Osteoblast (primary cell): ENCODE data around the gene ARMC5. TPM values are rescaled to one million over a fixed set of nuclear protein-coding genes. Genes with fewer than 3 reads are reported as not detected.
A peak's percentile ranks its signal among the peaks of the same experiment; 100 is the strongest.

Experiments used
- DNase-seq: peaks from one replicate; pipeline ENCODE4 v3.0.0; 2011; ENCODE audit warnings: low spot score, mixed read lengths; ENCODE audit not compliant: insufficient read length; ENCODE audit errors: missing footprints
- H2AFZ ChIP-seq: 2 replicates; pipeline ENCODE4 v1.6.0; 2011; ENCODE audit warnings: mild to moderate bottlenecking, low read length
- H3K27ac ChIP-seq: 2 replicates; pipeline ENCODE4 v1.5.1; 2011; ENCODE audit warnings: mild to moderate bottlenecking, low read depth, low read length, moderate library complexity
- H3K27me3 ChIP-seq: 2 replicates; pipeline ENCODE4 v1.6.0; 2012; ENCODE audit warnings: mild to moderate bottlenecking, control low read depth, inconsistent platforms, low read length, moderate library complexity; ENCODE audit not compliant: insufficient read depth
- H3K36me3 ChIP-seq: 2 replicates; pipeline ENCODE4 v1.5.1; 2011; ENCODE audit warnings: mild to moderate bottlenecking, low read length, control low read depth, moderate library complexity; ENCODE audit not compliant: insufficient read depth
- H3K4me1 ChIP-seq: 2 replicates; pipeline ENCODE4 v1.5.1; 2011; ENCODE audit warnings: mild to moderate bottlenecking, low read length, control low read depth, moderate library complexity; ENCODE audit not compliant: insufficient read depth
- H3K4me2 ChIP-seq: 2 replicates; pipeline ENCODE4 v1.6.0; 2011; ENCODE audit warnings: mild to moderate bottlenecking, low read length; ENCODE audit not compliant: insufficient read depth
- H3K4me3 ChIP-seq: fragments of 200-600 bp; sonication (generic); 3 replicates; pipeline ENCODE4 v1.5.1; 2012; ENCODE audit warnings: mild to moderate bottlenecking, low read length, inconsistent platforms; ENCODE audit not compliant: insufficient read depth
- H3K79me2 ChIP-seq: 2 replicates; pipeline ENCODE4 v1.6.0; 2012; ENCODE audit warnings: mild to moderate bottlenecking, low read length, control low read depth, inconsistent platforms; ENCODE audit not compliant: insufficient read depth
- H3K9me3 ChIP-seq: 2 replicates; pipeline ENCODE4 v1.5.1; 2011; ENCODE audit warnings: low read depth, low read length, control low read depth
- H4K20me1 ChIP-seq: 2 replicates; pipeline ENCODE4 v1.6.0; 2012; ENCODE audit warnings: mild to moderate bottlenecking, low read length, control low read depth; ENCODE audit not compliant: insufficient read depth
- total RNA-seq: library from RNA; depleted of rRNA; stranded (reverse); fragments of >200 nt; gene quantifications from 2 replicates; pipeline ENCODE4 v1.2.3, GENCODE V29; 2012
- TF ChIP-seq, protein P1 (sequence below): IDR thresholded peaks from 2 replicates; pipeline ENCODE4 v1.5.1; 2011; ENCODE audit warnings: mild to moderate bottlenecking, low read depth, low read length, moderate library complexity; ENCODE audit errors: extremely low read depth

Gene ARMC5
- total RNA-seq, 1 donor = 12.7 TPM

DNA sequence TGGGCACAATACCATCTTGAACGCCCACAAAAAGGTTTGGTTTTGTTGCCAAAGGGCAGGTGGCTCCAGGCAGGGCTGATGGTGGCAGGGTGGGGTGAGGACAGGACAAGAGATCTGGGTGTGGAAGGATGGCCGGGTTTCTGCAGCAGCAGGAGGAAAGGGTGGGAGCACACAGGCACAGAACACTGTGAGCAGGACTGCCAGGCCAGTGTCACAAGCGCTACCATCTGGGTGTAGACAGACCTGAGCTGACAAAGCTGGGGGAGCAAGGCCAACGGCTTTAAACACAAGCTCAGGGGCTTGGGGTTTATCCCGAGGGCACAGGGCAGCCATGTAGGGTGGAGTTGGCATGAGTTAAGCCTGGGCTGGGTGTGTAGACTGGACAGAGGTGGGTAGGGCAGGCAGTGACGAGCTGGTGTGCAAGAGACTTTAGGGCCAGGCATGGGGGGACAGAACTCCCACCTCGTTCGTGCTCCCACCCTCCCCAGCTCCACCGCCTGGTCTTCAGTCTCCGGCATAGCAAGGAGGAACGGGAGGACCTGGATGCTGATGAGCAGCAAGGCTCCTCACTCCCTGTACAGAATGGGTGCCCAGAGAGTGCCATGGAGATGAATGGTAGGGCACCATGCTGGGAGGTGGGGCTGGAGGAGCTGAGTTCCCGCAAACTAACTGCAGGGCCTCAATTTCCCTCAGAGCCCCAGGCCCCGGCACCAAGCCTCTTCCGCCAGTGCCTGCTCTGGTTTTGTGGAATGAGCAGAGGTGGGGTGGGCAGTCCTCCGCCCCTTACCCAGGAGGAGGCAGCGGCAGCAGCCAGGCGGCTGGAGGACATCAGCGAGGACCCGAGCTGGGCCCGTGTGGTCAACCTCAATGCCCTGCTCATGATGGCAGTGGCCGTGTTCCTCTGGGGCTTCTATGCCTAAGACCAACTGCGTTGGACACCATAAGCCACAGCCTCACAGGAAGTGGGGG, 30.6 kb downstream of the ARMC5 start:
- peak; percentile 62 for DNase-seq
- peaks cover 8% of the 10 kb centered on the region for H3K4me1 ChIP-seq
- H2AFZ ChIP-seq = no peak overlapping the region
- no peak overlapping the region for H3K4me2 ChIP-seq
- H3K79me2 ChIP-seq = no peaks in the 10 kb centered on the region
- TF ChIP-seq, protein P1, sequence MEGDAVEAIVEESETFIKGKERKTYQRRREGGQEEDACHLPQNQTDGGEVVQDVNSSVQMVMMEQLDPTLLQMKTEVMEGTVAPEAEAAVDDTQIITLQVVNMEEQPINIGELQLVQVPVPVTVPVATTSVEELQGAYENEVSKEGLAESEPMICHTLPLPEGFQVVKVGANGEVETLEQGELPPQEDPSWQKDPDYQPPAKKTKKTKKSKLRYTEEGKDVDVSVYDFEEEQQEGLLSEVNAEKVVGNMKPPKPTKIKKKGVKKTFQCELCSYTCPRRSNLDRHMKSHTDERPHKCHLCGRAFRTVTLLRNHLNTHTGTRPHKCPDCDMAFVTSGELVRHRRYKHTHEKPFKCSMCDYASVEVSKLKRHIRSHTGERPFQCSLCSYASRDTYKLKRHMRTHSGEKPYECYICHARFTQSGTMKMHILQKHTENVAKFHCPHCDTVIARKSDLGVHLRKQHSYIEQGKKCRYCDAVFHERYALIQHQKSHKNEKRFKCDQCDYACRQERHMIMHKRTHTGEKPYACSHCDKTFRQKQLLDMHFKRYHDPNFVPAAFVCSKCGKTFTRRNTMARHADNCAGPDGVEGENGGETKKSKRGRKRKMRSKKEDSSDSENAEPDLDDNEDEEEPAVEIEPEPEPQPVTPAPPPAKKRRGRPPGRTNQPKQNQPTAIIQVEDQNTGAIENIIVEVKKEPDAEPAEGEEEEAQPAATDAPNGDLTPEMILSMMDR = no peak
- H3K27me3 ChIP-seq = peaks cover 37% of the 10 kb centered on the region
- H3K27ac ChIP-seq = no peak overlapping the region
- H4K20me1 ChIP-seq = peaks cover 6% of the 10 kb centered on the region
- H3K36me3 ChIP-seq = peaks cover 24% of the 10 kb centered on the region
- H3K4me3 ChIP-seq = no peak overlapping the region
- H3K9me3 ChIP-seq = no peaks in the 10 kb centered on the region

GRCh38 chr16:31491778-31492418, 32.6 kb downstream of the ARMC5 start:
- Histone ChIP-seq H2AFZ (no peak overlapping the region), H3K4me3 (no peak overlapping the region), H3K4me1 (peaks cover 8% of the 10 kb centered on the region), H3K79me2 (no peaks in the 10 kb centered on the region), H3K9me3 (no peaks in the 10 kb centered on the region), H4K20me1 (peaks cover 6% of the 10 kb centered on the region), H3K4me2 (no peak overlapping the region), H3K27me3 (peaks cover 21% of the 10 kb centered on the region), H3K27ac (no peak overlapping the region), H3K36me3 (peaks cover 38% of the 10 kb centered on the region)
- DNase-seq = peak; percentile 83
- TF ChIP-seq, protein P1 = no peak

DNA sequence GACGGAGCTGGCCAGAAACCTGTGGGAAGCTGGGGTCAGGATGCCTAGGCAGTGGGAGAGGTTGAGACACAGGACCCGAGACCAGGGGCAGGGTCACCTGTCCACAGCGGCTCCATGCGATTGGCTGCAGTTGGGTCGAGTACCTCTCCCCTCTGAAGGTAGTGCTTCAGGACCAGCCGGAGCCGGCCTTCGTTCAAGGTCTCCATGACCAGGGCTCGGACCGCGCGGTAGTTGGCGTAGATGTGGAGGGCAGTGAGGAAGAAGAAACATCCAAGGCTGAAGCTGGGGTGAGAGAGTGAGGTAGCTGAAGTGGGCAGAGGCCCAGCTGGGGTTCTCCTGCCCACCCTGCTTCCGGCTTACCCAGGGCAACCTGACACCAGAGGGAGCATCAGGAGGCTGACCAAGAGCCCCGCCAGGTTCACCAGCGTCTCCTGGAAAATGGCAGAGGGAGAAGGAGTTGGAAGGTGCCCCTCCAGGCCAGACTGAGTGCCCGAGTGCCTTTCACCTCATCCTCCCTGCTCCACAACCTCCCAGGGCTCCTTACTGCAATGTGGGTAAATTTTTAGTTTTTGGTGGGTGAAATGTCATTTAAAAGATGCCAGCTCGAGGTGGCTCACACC, 34.3 kb downstream of the ARMC5 start:
- Histone ChIP-seq H3K36me3 (peaks cover 44% of the 10 kb centered on the region), H3K4me2 (no peak overlapping the region), H3K4me3 (no peak overlapping the region), H3K9me3 (no peaks in the 10 kb centered on the region), H2AFZ (no peak overlapping the region), H4K20me1 (peaks cover 6% of the 10 kb centered on the region), H3K4me1 (no peaks in the 10 kb centered on the region), H3K79me2 (no peaks in the 10 kb centered on the region), H3K27ac (no peak overlapping the region), H3K27me3 (peaks cover 4% of the 10 kb centered on the region)
- TF ChIP-seq, protein P1 = no peak
- DNase-seq = peak; percentile 55
